ENCODE data around the gene BARX2.

DNA sequence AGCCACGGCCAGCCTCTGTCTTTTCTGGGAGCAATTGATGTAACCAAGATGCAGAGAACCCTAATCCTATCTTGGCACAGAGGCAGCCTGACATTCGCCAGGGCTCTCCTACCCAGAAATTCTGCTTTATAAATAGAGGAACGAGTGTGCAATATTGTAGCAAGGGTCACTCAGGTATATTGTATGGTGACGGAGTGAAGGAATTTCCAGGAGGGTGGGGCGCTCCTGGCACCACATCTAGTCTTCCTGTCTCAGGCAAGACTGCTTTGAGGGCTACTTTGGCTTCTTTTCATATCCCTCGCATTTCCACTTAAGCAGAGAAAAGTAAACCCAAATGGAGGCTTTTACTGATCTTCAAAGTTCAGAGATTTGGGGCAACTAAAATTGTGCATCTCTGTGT is 114.4 kb downstream of the BARX2 start:
- TF ChIP-seq, protein P1, sequence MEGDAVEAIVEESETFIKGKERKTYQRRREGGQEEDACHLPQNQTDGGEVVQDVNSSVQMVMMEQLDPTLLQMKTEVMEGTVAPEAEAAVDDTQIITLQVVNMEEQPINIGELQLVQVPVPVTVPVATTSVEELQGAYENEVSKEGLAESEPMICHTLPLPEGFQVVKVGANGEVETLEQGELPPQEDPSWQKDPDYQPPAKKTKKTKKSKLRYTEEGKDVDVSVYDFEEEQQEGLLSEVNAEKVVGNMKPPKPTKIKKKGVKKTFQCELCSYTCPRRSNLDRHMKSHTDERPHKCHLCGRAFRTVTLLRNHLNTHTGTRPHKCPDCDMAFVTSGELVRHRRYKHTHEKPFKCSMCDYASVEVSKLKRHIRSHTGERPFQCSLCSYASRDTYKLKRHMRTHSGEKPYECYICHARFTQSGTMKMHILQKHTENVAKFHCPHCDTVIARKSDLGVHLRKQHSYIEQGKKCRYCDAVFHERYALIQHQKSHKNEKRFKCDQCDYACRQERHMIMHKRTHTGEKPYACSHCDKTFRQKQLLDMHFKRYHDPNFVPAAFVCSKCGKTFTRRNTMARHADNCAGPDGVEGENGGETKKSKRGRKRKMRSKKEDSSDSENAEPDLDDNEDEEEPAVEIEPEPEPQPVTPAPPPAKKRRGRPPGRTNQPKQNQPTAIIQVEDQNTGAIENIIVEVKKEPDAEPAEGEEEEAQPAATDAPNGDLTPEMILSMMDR (IDR thresholded peaks at IDR 0.05; ENCODE audit: extremely low read depth in 1 of 2, insufficient read depth in 1 of 2, low read depth in 1 of 2, low read length in 2 of 2): no peak
- TF ChIP-seq POLR2AphosphoS5 (IDR thresholded peaks at IDR 0.05; ENCODE audit: insufficient read depth, low read depth, low read length): no peak
- no peak for TF ChIP-seq EZH2 (IDR thresholded peaks at IDR 0.05; ENCODE audit: borderline replicate concordance, low read depth, low read length, severe bottlenecking)
- no peak for TF ChIP-seq JUN (IDR thresholded peaks at IDR 0.05; ENCODE audit: borderline replicate concordance, insufficient read depth, insufficient read length, low read depth)
- no peak for TF ChIP-seq POLR2A (IDR thresholded peaks at IDR 0.05; ENCODE audit: low read depth, low read length)

Measured in endothelial cell of umbilical vein (primary cell).